ENCODE results near the gene HIF1A. TPM values are rescaled to one million over a fixed set of nuclear protein-coding genes. Genes with fewer than 3 reads are reported as not detected.

Gene HIF1A
- total RNA-seq, 1 donor from 2014 or later = 124 TPM

GRCh38 chr14:61663312-61663979, 31.9 kb upstream of the HIF1A start:
- Mint-ChIP-seq H3K4me1 (peaks cover 26% of the 10 kb centered on the region), H3K27me3 (ENCODE audit: low read depth) (no peaks in the 10 kb centered on the region), H3K36me3 (no peaks in the 10 kb centered on the region), H3K4me3 (no peak overlapping the region), H3K9me3 (no peaks in the 10 kb centered on the region), H3K27ac (no peak overlapping the region)
- DNase-seq (ENCODE audit: low spot score in 2 of 2, unreplicated experiment in 2 of 2) = no peak
- TF ChIP-seq, protein P1, sequence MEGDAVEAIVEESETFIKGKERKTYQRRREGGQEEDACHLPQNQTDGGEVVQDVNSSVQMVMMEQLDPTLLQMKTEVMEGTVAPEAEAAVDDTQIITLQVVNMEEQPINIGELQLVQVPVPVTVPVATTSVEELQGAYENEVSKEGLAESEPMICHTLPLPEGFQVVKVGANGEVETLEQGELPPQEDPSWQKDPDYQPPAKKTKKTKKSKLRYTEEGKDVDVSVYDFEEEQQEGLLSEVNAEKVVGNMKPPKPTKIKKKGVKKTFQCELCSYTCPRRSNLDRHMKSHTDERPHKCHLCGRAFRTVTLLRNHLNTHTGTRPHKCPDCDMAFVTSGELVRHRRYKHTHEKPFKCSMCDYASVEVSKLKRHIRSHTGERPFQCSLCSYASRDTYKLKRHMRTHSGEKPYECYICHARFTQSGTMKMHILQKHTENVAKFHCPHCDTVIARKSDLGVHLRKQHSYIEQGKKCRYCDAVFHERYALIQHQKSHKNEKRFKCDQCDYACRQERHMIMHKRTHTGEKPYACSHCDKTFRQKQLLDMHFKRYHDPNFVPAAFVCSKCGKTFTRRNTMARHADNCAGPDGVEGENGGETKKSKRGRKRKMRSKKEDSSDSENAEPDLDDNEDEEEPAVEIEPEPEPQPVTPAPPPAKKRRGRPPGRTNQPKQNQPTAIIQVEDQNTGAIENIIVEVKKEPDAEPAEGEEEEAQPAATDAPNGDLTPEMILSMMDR (IDR thresholded peaks at IDR 0.05; ENCODE audit: unreplicated experiment) = no peak

GRCh38 chr14:61668282-61668681, 27.0 kb upstream of the HIF1A start:
- H3K4me3 Mint-ChIP-seq = no peak overlapping the region
- no peaks in the 10 kb centered on the region for H3K9me3 Mint-ChIP-seq
- H3K36me3 Mint-ChIP-seq = no peaks in the 10 kb centered on the region
- TF ChIP-seq, protein P1 (IDR thresholded peaks at IDR 0.05; ENCODE audit: unreplicated experiment) = no peak
- no peak overlapping the region for H3K27ac Mint-ChIP-seq
- H3K4me1 Mint-ChIP-seq = peaks cover 1% of the 10 kb centered on the region
- DNase-seq (ENCODE audit: low spot score in 2 of 2, unreplicated experiment in 2 of 2) = no peak
- no peaks in the 10 kb centered on the region for H3K27me3 Mint-ChIP-seq (ENCODE audit: low read depth)

DNA sequence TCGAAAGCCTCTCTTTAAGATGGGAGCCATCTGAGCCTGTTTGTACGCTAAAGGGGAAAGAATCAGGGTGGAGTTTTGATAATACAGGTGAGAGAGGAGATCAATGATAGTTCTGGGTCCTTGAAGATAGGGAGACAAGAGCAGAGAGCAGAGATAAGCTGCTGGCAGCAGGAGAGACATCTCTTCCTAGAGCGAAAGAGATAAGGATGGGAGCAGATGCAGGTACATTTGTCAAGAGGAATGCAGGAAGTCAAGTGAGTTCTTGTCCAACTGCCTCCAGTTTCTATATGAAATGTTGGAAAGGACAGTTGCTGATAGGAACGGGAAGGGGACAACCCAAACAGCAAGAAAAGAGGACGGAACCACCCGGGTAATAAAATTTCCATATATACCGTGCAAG, 24.7 kb upstream of the HIF1A start:
- H3K36me3 Mint-ChIP-seq = no peaks in the 10 kb centered on the region
- H3K4me3 Mint-ChIP-seq = no peak overlapping the region
- H3K27me3 Mint-ChIP-seq (ENCODE audit: low read depth) = no peaks in the 10 kb centered on the region
- no peak overlapping the region for H3K27ac Mint-ChIP-seq
- H3K9me3 Mint-ChIP-seq = no peaks in the 10 kb centered on the region
- TF ChIP-seq, protein P1 (IDR thresholded peaks at IDR 0.05; ENCODE audit: unreplicated experiment) = no peak
- no peak for DNase-seq (ENCODE audit: low spot score in 2 of 2, unreplicated experiment in 2 of 2)
- H3K4me1 Mint-ChIP-seq = peaks cover 4% of the 10 kb centered on the region

DNA sequence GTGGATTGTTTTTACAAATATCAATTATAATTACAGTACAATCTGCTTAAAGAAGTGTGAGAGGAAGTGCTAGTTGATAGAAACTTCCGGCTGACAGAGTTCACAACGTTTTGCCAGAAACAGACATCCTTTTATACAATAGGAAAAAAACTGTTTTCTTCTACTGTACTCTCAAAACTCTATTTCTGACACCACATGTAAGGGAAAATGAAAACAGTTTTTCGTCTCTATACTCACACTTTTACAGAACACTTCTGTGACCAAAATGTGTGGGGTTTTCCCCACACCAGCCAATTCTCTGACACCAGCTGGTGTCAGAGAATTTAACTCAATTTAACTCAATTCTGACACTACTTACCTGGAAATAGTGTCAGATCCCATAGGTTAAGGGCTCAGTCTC, 24.2 kb upstream of the HIF1A start:
- H3K9me3 Mint-ChIP-seq = no peaks in the 10 kb centered on the region
- H3K27me3 Mint-ChIP-seq (ENCODE audit: low read depth) = no peaks in the 10 kb centered on the region
- no peak overlapping the region for H3K4me3 Mint-ChIP-seq
- H3K36me3 Mint-ChIP-seq = no peaks in the 10 kb centered on the region
- peaks cover 4% of the 10 kb centered on the region for H3K4me1 Mint-ChIP-seq
- H3K27ac Mint-ChIP-seq = no peak overlapping the region
- TF ChIP-seq, protein P1 (IDR thresholded peaks at IDR 0.05; ENCODE audit: unreplicated experiment) = no peak
- DNase-seq (ENCODE audit: low spot score in 2 of 2, unreplicated experiment in 2 of 2) = no peak

- H3K4me1 Mint-ChIP-seq = peaks cover 4% of the 10 kb centered on the region
- H3K9me3 Mint-ChIP-seq = no peaks in the 10 kb centered on the region
- no peaks in the 10 kb centered on the region for H3K27me3 Mint-ChIP-seq (ENCODE audit: low read depth)
- no peak for DNase-seq (ENCODE audit: low spot score in 2 of 2, unreplicated experiment in 2 of 2)
- no peaks in the 10 kb centered on the region for H3K36me3 Mint-ChIP-seq
- no peak overlapping the region for H3K4me3 Mint-ChIP-seq
- TF ChIP-seq, protein P1 (IDR thresholded peaks at IDR 0.05; ENCODE audit: unreplicated experiment) = no peak
- no peak overlapping the region for H3K27ac Mint-ChIP-seq
Observed at GRCh38 chr14:61672796-61673195, 22.5 kb upstream of the HIF1A start.

Data from mesothelial cell of epicardium (in vitro differentiated cells).